Right forelimb (tissue), 1 donor: Measurements from ENCODE around the gene DENND2C.
A peak's percentile ranks its signal among the peaks of the same experiment; 100 is the strongest.

Experiments
- DNase-seq: peaks from one replicate; pipeline ENCODE4 v3.0.0-alpha.2; 2018

The DENND2C gene

DNA sequence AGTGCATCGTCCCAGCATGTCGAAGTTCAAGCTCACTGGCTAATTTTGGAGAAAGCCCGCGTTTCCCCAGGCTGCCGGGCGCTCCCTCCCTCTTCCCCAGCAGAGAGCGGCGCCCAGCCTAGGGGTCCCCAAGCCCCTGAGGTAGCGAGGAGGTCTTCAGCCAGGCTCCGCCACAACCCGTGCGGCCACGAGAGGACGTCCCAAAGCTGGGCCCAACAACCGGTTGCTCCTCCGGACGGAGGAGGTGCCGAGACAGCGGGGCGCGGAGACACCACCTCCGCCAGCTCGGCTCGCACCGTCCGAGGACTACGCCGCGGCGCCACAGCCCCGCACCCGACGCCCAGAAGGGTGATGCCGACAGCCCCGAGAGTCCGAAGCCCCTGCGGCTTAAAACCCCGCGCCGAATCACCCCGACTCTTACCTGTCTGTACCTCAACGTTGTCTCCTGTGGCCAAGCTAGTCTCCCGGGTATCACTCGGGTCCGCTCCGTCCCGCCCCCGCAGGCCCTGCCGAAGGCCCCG, at the start of gene DENND2C:
TSS of gene DENND2C (minus strand) at position 488 of the 521 bp plus-strand sequence. CDS start 44,065 bp downstream, outside the sequence.
- DNase-seq: no peak

- no peak for DNase-seq
These were observed 49.6 kb upstream of the DENND2C start for GRCh38 chr1:114719424-114719787.

GRCh38 chr1:114718661-114719423, 49.0 kb upstream of the DENND2C start:
- DNase-seq: no peak

DNA sequence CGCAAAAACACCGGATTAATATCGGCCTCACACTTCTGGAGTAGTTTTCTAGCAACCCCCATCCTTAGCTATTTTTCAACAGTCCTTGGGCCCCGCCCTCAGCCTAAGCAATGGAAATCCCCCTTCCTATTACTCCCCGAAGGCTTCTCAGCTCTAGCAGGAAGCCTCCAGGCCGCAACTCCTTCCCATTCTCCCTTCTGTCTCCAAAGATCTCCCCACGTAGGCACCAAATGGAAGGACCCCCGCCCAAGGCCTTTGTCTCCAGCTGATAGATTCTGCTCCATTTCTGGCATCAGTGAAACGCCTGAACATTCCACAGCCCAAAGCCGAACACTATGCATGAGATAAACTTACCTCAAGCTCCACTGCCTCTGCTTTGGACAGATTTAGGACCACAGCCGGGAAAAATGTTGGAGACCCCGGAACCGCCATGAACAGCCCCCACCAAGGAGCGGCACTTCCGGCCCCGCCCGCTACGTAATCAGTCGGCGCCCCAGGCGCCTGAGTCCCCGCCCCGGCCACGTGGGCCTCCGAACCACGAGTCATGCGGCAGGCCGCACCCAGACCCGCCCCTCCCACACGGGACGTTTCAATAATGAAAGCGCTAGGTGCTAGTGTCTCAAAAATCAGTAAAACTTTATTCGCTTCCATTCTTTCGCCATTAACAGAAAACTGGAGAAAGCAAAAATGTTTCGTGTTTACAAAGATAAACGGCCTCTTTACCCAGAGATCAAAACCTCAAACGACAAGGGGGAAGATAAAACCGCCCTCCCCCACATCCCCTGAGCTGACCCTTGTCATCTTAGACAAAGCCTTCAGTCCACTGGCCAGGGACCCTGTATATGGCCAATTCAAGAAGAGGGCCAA, 46.7 kb upstream of the DENND2C start, which contains the start of gene NRAS:
TSS of gene NRAS (minus strand) at position 468 of the 867 bp plus-strand sequence. CDS start 611 bp downstream, outside the sequence.
- peak; percentile 97 for DNase-seq

- no peak for DNase-seq
These were observed 46.1 kb upstream of the DENND2C start for GRCh38 chr1:114715952-114716303.

GRCh38 chr1:114712977-114713376, 43.1 kb upstream of the DENND2C start:
- DNase-seq: no peak

DNA sequence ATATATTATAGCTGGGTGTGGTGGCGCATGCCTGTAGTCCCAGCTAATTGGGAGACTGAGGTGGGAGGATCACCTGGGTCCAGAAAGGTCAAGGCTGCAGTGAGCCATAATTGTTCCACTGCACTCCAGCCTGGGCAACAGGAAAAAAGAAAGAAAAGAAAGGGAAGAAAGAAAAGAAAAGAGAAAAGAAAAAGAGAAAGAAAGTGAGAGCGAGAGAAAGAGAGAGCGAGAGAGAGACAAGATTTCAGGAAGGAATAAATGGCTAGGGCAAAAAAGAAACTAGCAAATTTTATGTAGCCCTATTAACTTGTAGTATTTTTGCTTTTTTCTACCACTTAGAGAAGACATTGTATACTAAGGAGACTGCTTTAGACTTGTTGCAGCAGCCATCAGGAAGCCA, 40.5 kb upstream of the DENND2C start:
- no peak for DNase-seq

GRCh38 chr1:114707604-114708003, 37.8 kb upstream of the DENND2C start:
- DNase-seq: no peak

GRCh38 chr1:114703242-114703641, 33.4 kb upstream of the DENND2C start:
- DNase-seq: no peak

DNA sequence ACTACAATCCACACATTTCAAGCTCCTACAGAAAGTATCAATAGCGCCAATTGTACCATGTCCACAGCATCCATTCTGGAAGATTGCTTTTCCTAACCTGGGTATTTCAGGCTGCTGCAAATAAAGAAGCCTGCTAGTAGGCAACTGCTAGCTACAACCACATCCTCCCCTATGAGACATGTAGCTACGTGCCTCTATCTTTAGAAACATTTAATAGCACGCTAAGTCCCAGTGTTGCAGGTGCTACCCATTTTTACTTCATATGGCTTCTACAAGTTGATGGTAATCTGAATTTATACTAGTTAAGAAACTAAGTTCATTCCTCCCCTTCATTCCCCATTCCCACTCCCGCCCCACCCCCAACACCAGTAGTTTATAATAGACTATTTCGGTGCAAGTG, 32.9 kb upstream of the DENND2C start:
- no peak for DNase-seq

DNA sequence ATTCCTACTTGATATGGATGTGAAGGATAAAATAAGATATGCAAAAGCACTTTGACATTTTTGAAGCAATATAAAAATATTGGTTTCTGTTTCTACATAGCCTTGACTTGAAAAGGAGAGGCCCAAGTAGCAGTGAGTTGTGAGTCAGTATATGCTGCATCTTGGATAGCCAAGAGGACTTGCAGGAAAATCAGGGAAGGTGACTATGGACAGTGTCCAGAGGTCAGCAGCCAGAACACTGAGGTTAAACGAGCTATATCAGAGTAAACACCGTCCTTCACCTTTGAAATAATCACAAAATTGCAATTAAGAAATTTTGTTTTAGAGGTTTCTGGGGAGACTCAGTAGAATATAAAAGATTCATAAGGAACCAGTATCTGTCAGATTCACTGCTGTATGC, 32.1 kb upstream of the DENND2C start:
- DNase-seq: no peak

DNA sequence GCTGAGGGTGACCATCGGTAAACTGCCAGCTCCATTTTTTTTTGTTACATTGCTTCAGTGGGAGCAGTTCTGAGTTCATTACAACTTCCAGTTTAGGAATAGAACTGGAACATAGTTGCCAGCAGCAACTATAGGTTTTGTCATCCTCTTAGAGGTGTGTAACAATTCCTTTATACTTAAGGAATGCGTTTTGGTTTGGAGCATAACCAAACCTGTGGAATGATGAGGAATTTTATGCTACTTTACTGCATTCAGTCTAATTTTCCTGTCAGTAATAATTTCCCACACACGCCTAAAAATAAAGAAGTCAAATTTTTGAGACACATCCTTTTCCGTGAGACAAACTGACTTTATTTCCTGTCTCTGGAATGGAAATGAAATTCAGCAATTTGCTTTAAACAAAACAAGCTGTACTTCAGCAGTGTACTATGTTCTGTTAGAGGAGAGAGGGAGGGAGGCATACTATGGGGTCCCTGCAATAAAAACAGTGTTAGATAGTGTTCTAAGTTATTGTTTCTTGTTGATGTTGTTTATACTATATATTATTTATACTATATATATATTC, 30.3 kb upstream of the DENND2C start:
- DNase-seq: no peak

DNA sequence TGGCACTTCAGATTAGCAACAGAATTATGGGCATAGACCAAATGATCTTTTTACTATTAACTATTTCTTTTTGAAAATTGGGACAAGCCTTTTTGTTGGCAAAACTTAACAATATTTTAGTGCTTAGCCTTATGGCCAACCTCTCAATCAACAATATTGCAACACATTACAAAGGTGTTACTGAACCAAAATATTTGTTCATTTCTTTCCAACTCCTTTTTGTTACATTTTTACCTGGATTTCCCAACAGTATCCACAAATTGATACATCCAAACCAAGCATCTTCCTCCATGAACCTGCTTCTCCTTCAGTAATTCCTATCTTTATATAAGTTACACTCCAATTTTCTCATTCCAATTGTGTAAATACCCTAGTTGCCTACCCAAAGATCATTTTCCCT, 27.0 kb upstream of the DENND2C start:
- no peak for DNase-seq

- DNase-seq: no peak
These were observed 25.7 kb upstream of the DENND2C start, which contains the start of gene AMPD1 for GRCh38 chr1:114695430-114696058. Gene AMPD1, minus strand, starts transcription at chr1:114695546. Its CDS starts 75 bp downstream, at chr1:114695471.

DNA sequence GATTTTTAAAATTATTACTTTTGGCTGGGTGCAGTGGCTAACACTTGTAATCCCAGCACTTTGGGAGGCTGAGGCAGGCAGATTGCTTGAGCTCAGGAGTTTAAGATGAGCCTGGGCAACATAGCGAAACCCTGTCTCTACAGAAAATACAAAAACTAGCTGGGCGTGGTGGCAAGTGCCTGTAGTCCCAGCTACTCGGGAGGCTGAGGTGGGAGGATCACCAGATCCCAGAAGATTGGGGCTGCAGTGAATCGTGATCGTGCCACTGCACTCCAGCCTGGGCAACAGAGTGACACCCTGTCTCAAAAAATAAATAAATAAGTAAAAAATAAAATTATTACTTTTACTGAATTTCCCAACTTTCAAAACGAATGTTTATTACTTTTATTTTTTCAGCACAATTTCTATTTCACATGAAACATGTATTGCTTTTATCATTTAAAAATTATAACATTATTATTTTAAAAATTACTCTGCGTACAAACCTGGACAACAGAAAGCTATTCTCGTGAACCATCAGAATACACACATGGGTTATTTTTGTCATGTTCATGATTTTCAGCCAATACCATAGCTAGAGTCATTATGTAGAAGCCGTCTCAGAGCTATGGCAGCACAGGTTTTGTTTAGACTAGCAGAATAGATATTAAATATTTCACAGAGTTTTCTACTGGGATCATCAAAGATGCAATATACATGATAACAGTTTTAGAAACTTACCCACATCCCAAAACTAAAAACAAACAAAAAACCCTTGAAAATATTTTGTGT, 24.9 kb upstream of the DENND2C start:
- DNase-seq: no peak

DNA sequence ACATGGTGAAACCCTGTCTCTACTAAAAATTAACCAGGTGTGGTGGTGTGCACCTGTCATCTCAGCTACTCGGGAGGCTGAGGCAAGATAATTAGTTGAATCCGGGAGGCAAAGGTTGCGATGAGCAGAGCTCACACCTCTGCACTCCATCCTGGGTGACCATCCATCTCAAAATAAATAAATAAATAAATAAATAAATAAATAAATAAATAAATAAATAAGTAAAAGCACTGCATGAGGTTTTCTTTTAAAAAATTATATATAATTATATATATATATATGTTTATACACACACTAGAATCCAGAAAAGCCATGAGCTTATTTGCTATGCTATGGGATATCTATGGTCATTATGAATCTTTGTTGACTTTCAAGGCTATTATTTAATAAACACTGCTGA, 23.1 kb upstream of the DENND2C start:
- no peak for DNase-seq

DNA sequence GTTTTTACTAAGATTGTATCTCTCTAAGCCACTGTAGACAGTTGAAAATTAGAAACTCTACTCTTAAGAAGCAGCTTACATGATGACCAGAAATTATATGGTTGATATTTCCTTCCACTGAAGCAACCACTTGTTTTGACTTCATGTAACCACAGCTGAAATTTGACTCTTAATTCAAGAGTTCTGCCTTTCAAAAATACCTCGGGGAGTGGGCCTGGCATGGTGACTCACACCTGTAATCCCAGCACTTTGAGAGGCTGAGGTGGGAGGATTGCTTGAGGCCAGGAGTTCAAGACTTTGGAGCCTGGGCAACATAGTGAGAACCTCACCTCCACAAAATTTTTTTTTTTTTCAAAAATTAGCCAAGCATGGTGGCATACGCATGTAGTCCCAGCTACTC, 21.2 kb upstream of the DENND2C start:
- DNase-seq: no peak

DNA sequence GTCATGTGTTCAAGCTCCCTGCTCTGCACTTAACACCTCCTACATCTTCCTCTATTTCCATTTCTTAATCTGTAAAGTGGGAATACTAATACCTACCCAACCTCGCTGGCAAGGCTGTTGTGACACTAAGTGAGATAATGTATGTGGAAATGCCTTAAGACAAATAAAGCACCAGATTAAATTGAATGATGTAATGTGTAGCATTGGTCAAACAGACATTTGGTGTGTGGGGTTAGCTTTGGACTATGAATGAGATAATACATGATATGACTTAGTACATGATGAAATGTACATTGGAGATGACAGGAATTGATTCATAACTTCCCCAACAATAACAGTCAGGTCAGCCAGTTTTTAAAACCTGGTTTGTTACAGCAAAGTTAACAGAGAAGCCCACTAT, 20.3 kb upstream of the DENND2C start:
- no peak for DNase-seq

DNA sequence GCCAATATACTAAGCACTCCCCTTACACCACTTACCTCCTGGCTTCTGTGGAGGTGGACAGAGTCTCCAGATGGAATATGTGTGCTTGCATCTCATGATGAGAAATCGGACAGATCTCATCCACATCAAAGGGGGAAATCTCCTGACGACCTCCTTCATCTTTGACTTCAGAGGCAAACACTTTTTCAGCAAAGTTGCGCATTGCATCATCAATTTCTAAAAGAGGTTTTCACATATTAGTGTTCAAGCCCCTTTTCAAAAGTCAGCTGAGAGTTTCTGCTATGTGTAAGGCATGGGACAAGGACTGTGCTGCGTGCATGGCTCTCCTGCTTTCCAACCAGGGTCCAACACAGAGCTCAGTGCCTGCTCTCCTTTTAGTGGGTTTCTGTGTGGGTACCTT, 18.7 kb upstream of the DENND2C start:
- no peak for DNase-seq

DNA sequence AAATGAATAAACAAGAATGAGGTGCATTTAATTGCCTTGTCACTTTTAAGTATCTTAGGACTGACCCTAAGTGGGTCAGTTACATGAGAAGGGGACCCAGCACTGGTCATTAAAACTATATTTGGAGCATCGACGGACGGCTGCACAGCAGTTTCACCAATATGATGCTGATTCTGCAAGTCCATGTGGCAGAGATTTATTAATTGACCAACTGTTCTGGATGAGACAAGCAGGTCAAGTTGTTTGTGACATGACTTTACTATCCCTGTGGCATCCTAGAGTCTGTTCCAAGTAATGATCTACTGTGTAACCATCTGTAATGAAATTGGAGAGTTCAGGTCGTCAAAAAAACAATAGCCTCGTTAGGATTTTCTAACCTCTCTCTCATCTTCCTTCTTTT, 16.0 kb upstream of the DENND2C start:
- DNase-seq: no peak

GRCh38 chr1:114677691-114678090, 7.8 kb upstream of the DENND2C start:
- no peak for DNase-seq

DNA sequence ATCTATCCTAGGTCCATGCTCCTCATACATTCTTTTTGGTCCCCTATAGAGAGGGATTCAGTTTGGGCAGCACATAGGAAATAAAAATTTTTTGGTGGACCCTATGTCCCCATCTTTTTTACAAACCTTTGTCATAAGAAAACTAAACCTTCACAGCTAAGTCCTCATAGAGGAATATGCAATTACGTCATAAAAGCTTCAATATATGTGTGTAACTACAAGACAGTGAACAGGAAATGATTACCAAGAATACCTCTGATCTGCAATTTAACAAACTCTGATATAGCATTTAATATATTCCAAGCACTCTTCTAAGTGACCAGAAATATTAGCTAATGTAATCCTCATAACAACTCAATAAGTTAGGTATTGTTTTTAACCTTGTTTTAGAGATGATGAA, 6.3 kb upstream of the DENND2C start:
- no peak for DNase-seq
